BE2C (cell line): ENCODE data around the gene IL1RAPL2. TPM values are rescaled to one million over a fixed set of nuclear protein-coding genes. Genes with fewer than 3 reads are reported as not detected.
A peak's percentile ranks its signal among the peaks of the same experiment; 100 is the strongest.
"Not testable (repeated sequence)": the region's sequence is repeated elsewhere in the genome, so short reads cannot be mapped to it uniquely, and the experiment has no call there.

Experiments used
- DNase-seq: peaks from one replicate; pipeline ENCODE4 v3.0.0-alpha.2; 2020
- H3K27me3 ChIP-seq: fragments of 250-450 bp; sonication (Bioruptor Pico); 2 replicates; pipeline ENCODE4 v1.5.1; 2020; ENCODE audit warnings: mild to moderate bottlenecking
- H3K36me3 ChIP-seq: fragments of 250-450 bp; sonication (Bioruptor Pico); 2 replicates; pipeline ENCODE4 v1.5.1; 2020; ENCODE audit warnings: mild to moderate bottlenecking
- H3K4me1 ChIP-seq: fragments of 250-450 bp; sonication (Bioruptor Pico); 2 replicates; pipeline ENCODE4 v1.5.1; 2020
- H3K4me3 ChIP-seq: 2 replicates; pipeline ENCODE4 v1.5.1; 2011; ENCODE audit warnings: low read depth, low read length
- H3K9me3 ChIP-seq: fragments of 250-450 bp; sonication (Bioruptor Pico); 2 replicates; pipeline ENCODE4 v1.5.1; 2020
- polyA plus RNA-seq: library from polyadenylated mRNA; unstranded; fragments of >200 nt; gene quantifications from one replicate; pipeline ENCODE4 v1.2.1, GENCODE V29; 2012; ENCODE audit warnings: low read depth, missing spikeins; ENCODE audit not compliant: insufficient read length, insufficient read depth
- TF ChIP-seq, protein P1 (sequence below): IDR thresholded peaks from 2 replicates; pipeline ENCODE4 v1.5.1; 2012; ENCODE audit warnings: mild to moderate bottlenecking, low read depth, low read length

IL1RAPL2 gene
- not detected for polyA plus RNA-seq

DNA sequence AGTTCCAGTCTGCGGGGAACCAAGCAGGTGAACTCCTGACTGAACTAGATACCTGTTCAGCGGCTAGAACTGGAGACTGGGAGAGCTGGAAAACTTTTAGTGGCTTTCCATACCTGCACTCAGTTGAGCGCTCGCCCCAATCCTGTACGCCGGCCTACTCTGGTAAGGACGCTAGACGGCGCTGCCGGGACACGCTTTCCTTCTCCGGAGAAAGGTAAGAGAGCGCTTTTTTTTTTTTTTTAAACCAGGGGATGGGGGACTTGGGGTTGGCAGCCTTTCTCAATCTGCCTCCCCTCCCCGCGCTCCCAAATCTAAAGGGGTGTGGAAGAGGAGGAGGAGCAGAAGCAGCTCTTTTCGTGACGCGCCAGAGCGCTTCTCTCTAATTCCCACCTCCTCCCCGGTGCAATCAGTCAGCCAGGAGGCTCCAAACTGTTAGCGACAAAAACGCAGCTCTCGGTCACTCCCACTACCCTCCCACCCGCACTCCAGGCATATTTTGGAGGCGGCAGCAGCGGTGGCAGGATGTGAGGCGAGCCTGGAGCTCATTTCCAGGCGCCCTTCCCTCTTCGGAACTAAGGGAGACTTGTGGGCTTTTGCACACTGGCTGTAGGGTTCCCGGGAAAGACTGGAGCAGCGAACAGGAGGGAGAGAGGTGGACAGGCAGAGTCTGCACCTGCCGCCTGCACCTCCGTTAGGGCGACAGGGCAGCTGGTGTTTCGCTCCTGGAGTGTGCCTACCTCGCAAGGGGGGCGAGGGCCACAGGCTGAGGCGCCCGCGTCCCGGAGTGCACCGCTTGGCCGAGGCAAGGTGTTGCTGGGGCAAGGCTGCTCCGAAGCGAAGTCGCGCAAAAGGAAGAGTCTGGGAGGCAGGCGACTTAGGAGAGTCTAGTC is at the start of gene IL1RAPL2:
TSS of gene IL1RAPL2 (plus strand) at position 409 of the 890 bp plus-strand sequence.
- Histone ChIP-seq H3K27me3 (peaks cover 3% of the 10 kb centered on the region; the same call in 1 of the 2 replicates), H3K36me3 (no peaks in the 10 kb centered on the region), H3K9me3 (no peaks in the 10 kb centered on the region), H3K4me1 (no peaks in the 10 kb centered on the region), H3K4me3 (no peak within 1 kb of the TSS)
- TF ChIP-seq, protein P1, sequence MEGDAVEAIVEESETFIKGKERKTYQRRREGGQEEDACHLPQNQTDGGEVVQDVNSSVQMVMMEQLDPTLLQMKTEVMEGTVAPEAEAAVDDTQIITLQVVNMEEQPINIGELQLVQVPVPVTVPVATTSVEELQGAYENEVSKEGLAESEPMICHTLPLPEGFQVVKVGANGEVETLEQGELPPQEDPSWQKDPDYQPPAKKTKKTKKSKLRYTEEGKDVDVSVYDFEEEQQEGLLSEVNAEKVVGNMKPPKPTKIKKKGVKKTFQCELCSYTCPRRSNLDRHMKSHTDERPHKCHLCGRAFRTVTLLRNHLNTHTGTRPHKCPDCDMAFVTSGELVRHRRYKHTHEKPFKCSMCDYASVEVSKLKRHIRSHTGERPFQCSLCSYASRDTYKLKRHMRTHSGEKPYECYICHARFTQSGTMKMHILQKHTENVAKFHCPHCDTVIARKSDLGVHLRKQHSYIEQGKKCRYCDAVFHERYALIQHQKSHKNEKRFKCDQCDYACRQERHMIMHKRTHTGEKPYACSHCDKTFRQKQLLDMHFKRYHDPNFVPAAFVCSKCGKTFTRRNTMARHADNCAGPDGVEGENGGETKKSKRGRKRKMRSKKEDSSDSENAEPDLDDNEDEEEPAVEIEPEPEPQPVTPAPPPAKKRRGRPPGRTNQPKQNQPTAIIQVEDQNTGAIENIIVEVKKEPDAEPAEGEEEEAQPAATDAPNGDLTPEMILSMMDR: peak; percentile 47
- DNase-seq: peak; percentile 28

DNA sequence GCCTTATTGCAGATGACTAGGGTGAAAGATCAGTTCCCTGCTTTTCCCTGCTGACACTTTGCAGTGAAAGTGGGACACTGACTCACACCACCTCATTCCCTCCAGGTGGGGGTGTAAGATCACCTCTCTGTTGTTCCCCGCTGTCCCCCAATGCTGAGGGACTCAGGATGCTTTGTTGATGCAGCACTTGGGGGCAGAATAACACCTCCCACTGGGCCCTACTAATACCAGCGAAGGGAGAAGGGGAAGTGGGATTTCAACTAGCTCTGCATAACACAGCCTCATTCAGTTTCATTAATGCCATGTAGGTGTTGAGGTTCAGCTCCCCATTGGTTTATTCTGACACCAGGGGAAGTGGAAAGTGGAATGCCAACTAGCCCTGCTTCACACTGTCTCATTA is 43.6 kb upstream of the IL1RAPL2 start:
- TF ChIP-seq, protein P1: no peak
- no peak for DNase-seq
- Histone ChIP-seq H3K36me3 (no peaks in the 10 kb centered on the region), H3K9me3 (no peaks in the 10 kb centered on the region), H3K27me3 (no peaks in the 10 kb centered on the region), H3K4me3 (no peak overlapping the region), H3K4me1 (no peaks in the 10 kb centered on the region)

- Histone ChIP-seq H3K27me3 (no peaks in the 10 kb centered on the region), H3K36me3 (no peaks in the 10 kb centered on the region), H3K4me3 (no peak overlapping the region), H3K4me1 (no peaks in the 10 kb centered on the region), H3K9me3 (no peaks in the 10 kb centered on the region)
- TF ChIP-seq, protein P1: no peak
- no peak for DNase-seq
Measured at GRCh38 chrX:104523858-104524257, 42.1 kb upstream of the IL1RAPL2 start.

DNA sequence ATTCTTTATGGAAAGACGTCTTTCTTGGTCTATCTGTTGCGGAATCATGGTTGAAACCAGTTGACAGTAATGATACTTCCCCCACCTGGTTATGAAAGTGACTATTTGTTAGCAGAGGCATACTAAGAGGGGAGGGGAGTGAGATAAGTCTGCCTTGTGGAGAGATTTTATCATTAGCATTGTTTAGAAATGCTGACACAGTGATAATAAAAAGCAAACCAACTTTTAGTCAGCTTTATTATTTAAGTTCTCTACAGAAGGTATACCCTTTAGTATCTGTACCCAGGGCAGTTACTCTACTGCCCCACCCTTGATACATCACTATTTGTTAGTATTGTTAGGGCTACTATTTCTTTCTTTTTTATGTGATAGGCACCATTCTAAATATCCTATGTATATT is 26.9 kb upstream of the IL1RAPL2 start:
- DNase-seq: no peak
- H3K9me3 ChIP-seq: no peaks in the 10 kb centered on the region
- no peak overlapping the region for H3K4me3 ChIP-seq
- no peaks in the 10 kb centered on the region for H3K27me3 ChIP-seq
- no peaks in the 10 kb centered on the region for H3K36me3 ChIP-seq
- TF ChIP-seq, protein P1: no peak
- no peaks in the 10 kb centered on the region for H3K4me1 ChIP-seq

- H3K27me3 ChIP-seq, H3K36me3 ChIP-seq, H3K9me3 ChIP-seq, H3K4me3 ChIP-seq, DNase-seq, H3K4me1 ChIP-seq: not testable (repeated sequence)
Measured at GRCh38 chrX:104542447-104542846, 23.6 kb upstream of the IL1RAPL2 start.

DNA sequence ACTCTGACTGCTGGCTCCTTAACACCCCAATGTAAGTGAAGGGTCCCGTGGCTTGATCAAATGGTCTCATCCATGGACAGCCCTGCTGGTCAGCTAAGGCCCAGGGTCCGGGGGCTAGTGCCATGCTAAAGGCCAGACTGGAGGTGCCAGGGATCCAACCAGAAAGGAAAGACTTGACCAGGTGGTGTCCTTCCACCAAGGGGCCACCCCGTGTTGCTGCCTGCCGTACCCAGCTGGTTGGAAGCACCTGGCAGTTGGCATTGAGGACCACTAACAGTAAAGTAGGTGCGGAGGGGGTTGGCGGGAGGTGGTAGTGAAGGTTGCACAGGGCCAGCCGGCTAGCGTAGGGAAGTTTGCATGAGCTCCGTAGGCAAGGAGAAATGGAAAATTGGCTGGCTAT is 1.7 kb upstream of the IL1RAPL2 start:
- TF ChIP-seq, protein P1: no peak
- H3K4me1 ChIP-seq: no peaks in the 10 kb centered on the region
- H3K27me3 ChIP-seq: peaks cover 3% of the 10 kb centered on the region; the same call in 1 of the 2 replicates
- H3K4me3 ChIP-seq: no peak overlapping the region
- no peaks in the 10 kb centered on the region for H3K36me3 ChIP-seq
- DNase-seq: no peak
- no peaks in the 10 kb centered on the region for H3K9me3 ChIP-seq
